ENCODE results near the gene B3GNT3. TPM values are rescaled to one million over a fixed set of nuclear protein-coding genes. Genes with fewer than 3 reads are reported as not detected.

B3GNT3 gene
- total and polyA plus RNA-seq, 2 donors (not counting 1 experiment from before 2014, with no cell fraction given), result 0.06 TPM; not detected in 1

- peaks cover 5% of the 10 kb centered on the region for H3K4me1 Mint-ChIP-seq
- no peak overlapping the region for H3K4me3 ChIP-seq (ENCODE audit: control extremely low read depth in 1 of 5, extremely low read depth in 1 of 5, insufficient read depth in 1 of 5, low read depth in 2 of 5, low read length in 4 of 5)
- ChIA-PET POLR2A (no interaction called here), CTCF (no interaction called here)
- peaks cover 9% of the 10 kb centered on the region for H3K27me3 Mint-ChIP-seq
- WGBS (ENCODE audit: insufficient coverage), result no CpG with 5 or more reads among the region's 5 CpGs
- no peak overlapping the region for H3K4me2 ChIP-seq (replicated peaks; ENCODE audit: low read depth, low read length, poor library complexity, severe bottlenecking)
- peaks cover 0 to 13% (median 3%) of the 10 kb centered on the region in 4 experiments for H3K27me3 ChIP-seq (replicated peaks in 1 of 4; ENCODE audit: control extremely low read depth in 1 of 4, control insufficient read depth in 3 of 4, insufficient read depth in 4 of 4, low read length in 3 of 4)
- peaks cover 0 to 9% of the 10 kb centered on the region in 2 donors for H3K4me1 ChIP-seq (ENCODE audit: control insufficient read depth in 2 of 2, insufficient read depth in 2 of 2, low read length in 2 of 2)
- no peaks in the 10 kb centered on the region for H4K20me1 ChIP-seq (ENCODE audit: control insufficient read depth, insufficient read depth, low read length, poor library complexity, severe bottlenecking)
- H3K4me3 Mint-ChIP-seq, result no peak overlapping the region
- H2AFZ ChIP-seq (ENCODE audit: insufficient read depth, low read depth, low read length, poor library complexity, severe bottlenecking), result no peak overlapping the region
- no peak overlapping the region for H3K27ac Mint-ChIP-seq
- TF ChIP-seq CTCF (IDR thresholded peaks at IDR 0.05) (no peak), EZH2 (IDR thresholded peaks at IDR 0.05; ENCODE audit: borderline replicate concordance, insufficient read depth, low read depth, low read length, poor library complexity, severe bottlenecking) (no peak)
- H3K9ac ChIP-seq (ENCODE audit: low read length), result no peak overlapping the region
- ATAC-seq (ENCODE audit: low read depth) (no peak), DNase-seq (no peak)
- peaks cover 0 to 5% (median 0%) of the 10 kb centered on the region in 3 donors for H3K9me3 ChIP-seq (ENCODE audit: control extremely low read depth in 1 of 3, control insufficient read depth in 2 of 3, insufficient read depth in 1 of 3, low read length in 2 of 3)
- intact Hi-C loops (cut with micrococcal nuclease), result no loop called here
- H3K36me3 ChIP-seq (replicated peaks in 1 of 2; ENCODE audit: control extremely low read depth in 1 of 2, control insufficient read depth in 1 of 2, extremely low read depth in 1 of 2, insufficient read depth in 2 of 2, low read length in 1 of 2), result no peaks in the 10 kb centered on the region
- no peaks in the 10 kb centered on the region for H3K9me3 Mint-ChIP-seq (ENCODE audit: insufficient read depth)
- no peak overlapping the region for H3K27ac ChIP-seq (ENCODE audit: low read length in 2 of 2)
- no peaks in the 10 kb centered on the region for H3K79me2 ChIP-seq (ENCODE audit: control insufficient read depth, insufficient read depth, low read length)
Observed at GRCh38 chr19:17812099-17812498, 17.2 kb downstream of the B3GNT3 start.

- no peak overlapping the region for H3K4me2 ChIP-seq (replicated peaks; ENCODE audit: low read depth, low read length, poor library complexity, severe bottlenecking)
- Mint-ChIP-seq H3K9me3 (ENCODE audit: insufficient read depth) (no peaks in the 10 kb centered on the region), H3K4me1 (no peaks in the 10 kb centered on the region), H3K27ac (no peak overlapping the region), H3K4me3 (no peak overlapping the region), H3K27me3 (no peaks in the 10 kb centered on the region)
- no peaks in the 10 kb centered on the region for H3K36me3 ChIP-seq (replicated peaks in 1 of 2; ENCODE audit: control extremely low read depth in 1 of 2, control insufficient read depth in 1 of 2, extremely low read depth in 1 of 2, insufficient read depth in 2 of 2, low read length in 1 of 2)
- no peaks in the 10 kb centered on the region for H3K9me3 ChIP-seq (ENCODE audit: control extremely low read depth in 1 of 3, control insufficient read depth in 2 of 3, insufficient read depth in 1 of 3, low read length in 2 of 3)
- no peak overlapping the region for H3K9ac ChIP-seq (ENCODE audit: low read length)
- no peak overlapping the region for H2AFZ ChIP-seq (ENCODE audit: insufficient read depth, low read depth, low read length, poor library complexity, severe bottlenecking)
- no peaks in the 10 kb centered on the region for H3K4me1 ChIP-seq (ENCODE audit: control insufficient read depth in 2 of 2, insufficient read depth in 2 of 2, low read length in 2 of 2)
- H3K79me2 ChIP-seq (ENCODE audit: control insufficient read depth, insufficient read depth, low read length), result no peaks in the 10 kb centered on the region
- DNase-seq, result no peak
- ATAC-seq (ENCODE audit: low read depth), result no peak
- no peaks in the 10 kb centered on the region for H4K20me1 ChIP-seq (ENCODE audit: control insufficient read depth, insufficient read depth, low read length, poor library complexity, severe bottlenecking)
- H3K27ac ChIP-seq (ENCODE audit: low read length in 2 of 2), result no peak overlapping the region
- 89% methylated on average over 10 of the region's 13 CpGs for WGBS (ENCODE audit: insufficient coverage)
- H3K4me3 ChIP-seq (ENCODE audit: control extremely low read depth in 1 of 5, extremely low read depth in 1 of 5, insufficient read depth in 1 of 5, low read depth in 2 of 5, low read length in 4 of 5), result no peak overlapping the region
- ChIA-PET CTCF (interaction anchor here (0.7 to 2.0 kb wide), 2 partner anchors 42 to 1057 kb away, joined by 3 to 4 read pairs; partner anchors contain the start of gene RPL18A), POLR2A (no interaction called here)
- intact Hi-C loops (cut with micrococcal nuclease), result no loop called here
- no peaks in the 10 kb centered on the region for H3K27me3 ChIP-seq (replicated peaks in 1 of 4; ENCODE audit: control extremely low read depth in 1 of 4, control insufficient read depth in 3 of 4, insufficient read depth in 4 of 4, low read length in 3 of 4)
- TF ChIP-seq CTCF (IDR thresholded peaks at IDR 0.05) (no peak), EZH2 (IDR thresholded peaks at IDR 0.05; ENCODE audit: borderline replicate concordance, insufficient read depth, low read depth, low read length, poor library complexity, severe bottlenecking) (no peak)
Observed at GRCh38 chr19:17817668-17818363, 22.9 kb downstream of the B3GNT3 start.

All from B cell (primary cell).